Posterior vena cava (tissue), 2 donors: ENCODE data around the gene BLOC1S1. TPM values are rescaled to one million over a fixed set of nuclear protein-coding genes. Genes with fewer than 3 reads are reported as not detected.

Experiments
- DNase-seq: peaks from one replicate; pipeline ENCODE4 v3.0.0-alpha.2; 2020; ENCODE audit warnings: low spot score
- intact Hi-C, 2 donors: fragments of 100-400 bp; cut with DNase I; formaldehyde crosslinking; loops; one replicate each; pipeline versions ENCODE4 v1.14.1 to v1.14.2; 2022 to 2023
- long read RNA-seq, 2 donors: library from polyadenylated mRNA; unstranded; transcript quantifications; one replicate each; pipeline ENCODE4 v2.0.0, GENCODE V29; 2020 to 2021
- total RNA-seq, 2 donors: library from RNA; stranded (reverse); fragmentation: NEBNext Ultra II Directional; extraction: Animal tissue kit (Norgen Biotek cat#: 25700); gene quantifications; one replicate each; pipeline ENCODE4 v1.2.1, GENCODE V29; 2021
- donor health status: DM: yes; HTN: yes; CAD: no.
- donor health status: DM: yes; HTN: yes; CAD: no.

Gene BLOC1S1
- 100 to 1,000 TPM; 115 to 118 TPM for total RNA-seq
- long read RNA-seq, donor 1, transcript BLOC1S1-203 (4 exons, 571 nt) = major isoform, 9 of 17 reads
- long read RNA-seq, donor 1, partial matches to known transcripts = 2 of 17 reads
- long read RNA-seq, donor 1, other reads (novel, unspliced or antisense) = 5 of 17 reads
- long read RNA-seq, donor 2, transcript BLOC1S1-203 (4 exons, 571 nt) = major isoform, 15 of 32 reads
- long read RNA-seq, donor 2, partial matches to known transcripts = 6 of 32 reads
- long read RNA-seq, donor 2, other reads (novel, unspliced or antisense) = 9 of 32 reads

GRCh38 chr12:55715833-55716581 lies at the start of gene BLOC1S1:
TSS of gene BLOC1S1 (plus strand) at chr12:55716046. CDS start at chr12:55716052, 6 bp downstream.
- DNase-seq = peak; percentile 98
- intact Hi-C loops = no loop called here

GRCh38 chr12:55666508-55666907 lies 49.3 kb upstream of the BLOC1S1 start:
- intact Hi-C loops = no loop called here
- no peak for DNase-seq

GRCh38 chr12:55670276-55670675 lies 45.6 kb upstream of the BLOC1S1 start:
- intact Hi-C loops = no loop called here
- peak; percentile 25 for DNase-seq

GRCh38 chr12:55671746-55672145 lies 44.1 kb upstream of the BLOC1S1 start:
- intact Hi-C loops = no loop called here
- peak; percentile 25 for DNase-seq

GRCh38 chr12:55673638-55674037 lies 42.2 kb upstream of the BLOC1S1 start:
- intact Hi-C loops = no loop called here
- DNase-seq = no peak

GRCh38 chr12:55675666-55676065 lies 40.2 kb upstream of the BLOC1S1 start:
- intact Hi-C loops = no loop called here
- DNase-seq = peak; percentile 37

GRCh38 chr12:55676707-55677106 lies 39.1 kb upstream of the BLOC1S1 start:
- intact Hi-C loops = no loop called here
- peak; percentile 1 for DNase-seq

- intact Hi-C loops = loop anchor here in 1 of 2 donors (5.0 kb wide), 1 partner anchor 48 kb away; the partner anchor contains the start of gene CD63
- peak; percentile 22 for DNase-seq
Observed at GRCh38 chr12:55679691-55680090, 36.2 kb upstream of the BLOC1S1 start.

GRCh38 chr12:55681142-55682077 lies 34.4 kb upstream of the BLOC1S1 start:
- DNase-seq = peak; percentile 82
- intact Hi-C loops = loop anchor here in 1 of 2 donors (5.0 kb wide), 1 partner anchor 46 kb away; the partner anchor contains the start of gene CD63

- intact Hi-C loops = loop anchor here in 1 of 2 donors (5.0 kb wide), 1 partner anchor 45 kb away; the partner anchor contains the start of gene CD63
- DNase-seq = peak; percentile 52
Observed at GRCh38 chr12:55682087-55682796, 33.6 kb upstream of the BLOC1S1 start.

- DNase-seq = peak; percentile 22
- intact Hi-C loops = loop anchor here in 1 of 2 donors (5.0 kb wide), 1 partner anchor 44 kb away; the partner anchor contains the start of gene CD63
Observed at GRCh38 chr12:55683676-55684075, 32.2 kb upstream of the BLOC1S1 start.

GRCh38 chr12:55684761-55685370 lies 31.0 kb upstream of the BLOC1S1 start:
- peak; percentile 68 for DNase-seq
- intact Hi-C loops = loop anchor here in 1 of 2 donors (5.0 kb wide), 1 partner anchor 42 kb away; the partner anchor contains the start of gene CD63

- peak; percentile 24 for DNase-seq
- intact Hi-C loops = no loop called here
Observed at GRCh38 chr12:55685671-55686070, 30.2 kb upstream of the BLOC1S1 start.

- DNase-seq = peak; percentile 44
- intact Hi-C loops = no loop called here
Observed at GRCh38 chr12:55686366-55687010, 29.4 kb upstream of the BLOC1S1 start.

GRCh38 chr12:55687746-55688145 lies 28.1 kb upstream of the BLOC1S1 start:
- intact Hi-C loops = no loop called here

GRCh38 chr12:55688716-55689655 lies 26.9 kb upstream of the BLOC1S1 start:
- DNase-seq = peak; percentile 50
- intact Hi-C loops = no loop called here

More at GRCh38 chr12:55687746-55688145, 28.1 kb upstream of the BLOC1S1 start:
- DNase-seq = peak; percentile 38
